ENCODE results near the gene SPATA33. TPM values are rescaled to one million over a fixed set of nuclear protein-coding genes. Genes with fewer than 3 reads are reported as not detected.

SPATA33 gene
- total RNA-seq, 1 experiment from 2014 or later, result 19.7 TPM

GRCh38 chr16:89646270-89646669 is 11.4 kb upstream of the SPATA33 start:
- POLR2A ChIA-PET, result no interaction called here
- no peaks in the 10 kb centered on the region for H3K4me1 ChIP-seq
- no peak for DNase-seq
- H3K27me3 ChIP-seq (replicated peaks; ENCODE audit: control insufficient read depth, insufficient read depth, low read length), result no peaks in the 10 kb centered on the region
- no peaks in the 10 kb centered on the region for H3K27me3 Mint-ChIP-seq (ENCODE audit: insufficient read depth, unreplicated experiment)
- no peak overlapping the region for H3K4me3 Mint-ChIP-seq (ENCODE audit: unreplicated experiment)
- no peak for TF ChIP-seq CTCF (IDR thresholded peaks at IDR 0.05; ENCODE audit: insufficient read depth in 1 of 2, low read depth in 1 of 2, low read length in 1 of 2, severe bottlenecking in 1 of 2, unreplicated experiment in 1 of 2)
- CTCF ChIA-PET, result no interaction called here
- H3K36me3 ChIP-seq (ENCODE audit: control insufficient read depth, insufficient read depth, low read length), result peaks cover 15% of the 10 kb centered on the region
- no peaks in the 10 kb centered on the region for H3K9me3 Mint-ChIP-seq (ENCODE audit: unreplicated experiment)
- H3K27ac Mint-ChIP-seq (ENCODE audit: unreplicated experiment), result no peak overlapping the region
- H3K36me3 Mint-ChIP-seq (ENCODE audit: insufficient read depth, unreplicated experiment), result peaks cover 86% of the 10 kb centered on the region
- H3K9me3 ChIP-seq, result no peaks in the 10 kb centered on the region
- intact Hi-C loops (cut with micrococcal nuclease; ENCODE audit: unreplicated experiment), result no loop called here
- BruUV-seq (replicated peaks), result no TSS peak
- no peak overlapping the region for H3K4me3 ChIP-seq (ENCODE audit: low read depth, low read length)
- H3K4me1 Mint-ChIP-seq (ENCODE audit: low read depth, unreplicated experiment), result peaks cover under 1% of the 10 kb centered on the region

- ChIA-PET POLR2A (no interaction called here), CTCF (no interaction called here)
- Histone ChIP-seq H3K9me3 (no peaks in the 10 kb centered on the region), H3K36me3 (ENCODE audit: control insufficient read depth, insufficient read depth, low read length) (peaks cover 16% of the 10 kb centered on the region), H3K4me1 (no peaks in the 10 kb centered on the region), H3K27me3 (replicated peaks; ENCODE audit: control insufficient read depth, insufficient read depth, low read length) (no peaks in the 10 kb centered on the region), H3K4me3 (ENCODE audit: low read depth, low read length) (no peak overlapping the region)
- peaks cover 85% of the 10 kb centered on the region for H3K36me3 Mint-ChIP-seq (ENCODE audit: insufficient read depth, unreplicated experiment)
- no peaks in the 10 kb centered on the region for H3K4me1 Mint-ChIP-seq (ENCODE audit: low read depth, unreplicated experiment)
- H3K4me3 Mint-ChIP-seq (ENCODE audit: unreplicated experiment), result no peak overlapping the region
- H3K27me3 Mint-ChIP-seq (ENCODE audit: insufficient read depth, unreplicated experiment), result no peaks in the 10 kb centered on the region
- intact Hi-C loops (cut with micrococcal nuclease; ENCODE audit: unreplicated experiment), result no loop called here
- no peak overlapping the region for H3K27ac Mint-ChIP-seq (ENCODE audit: unreplicated experiment)
- BruUV-seq (replicated peaks), result no TSS peak
- H3K9me3 Mint-ChIP-seq (ENCODE audit: unreplicated experiment), result no peaks in the 10 kb centered on the region
- no peak for TF ChIP-seq CTCF (IDR thresholded peaks at IDR 0.05; ENCODE audit: insufficient read depth in 1 of 2, low read depth in 1 of 2, low read length in 1 of 2, severe bottlenecking in 1 of 2, unreplicated experiment in 1 of 2)
- DNase-seq, result no peak
Measured at GRCh38 chr16:89646906-89647305, 10.7 kb upstream of the SPATA33 start.

GRCh38 chr16:89651584-89651983 is 6.1 kb upstream of the SPATA33 start:
- no peak for DNase-seq
- H3K27me3 ChIP-seq (replicated peaks; ENCODE audit: control insufficient read depth, insufficient read depth, low read length), result no peaks in the 10 kb centered on the region
- ChIA-PET CTCF (no interaction called here), POLR2A (no interaction called here)
- no peak for TF ChIP-seq CTCF (IDR thresholded peaks at IDR 0.05; ENCODE audit: insufficient read depth in 1 of 2, low read depth in 1 of 2, low read length in 1 of 2, severe bottlenecking in 1 of 2, unreplicated experiment in 1 of 2)
- peaks cover 55% of the 10 kb centered on the region for H3K36me3 Mint-ChIP-seq (ENCODE audit: insufficient read depth, unreplicated experiment)
- H3K4me1 Mint-ChIP-seq (ENCODE audit: low read depth, unreplicated experiment), result no peaks in the 10 kb centered on the region
- H3K9me3 Mint-ChIP-seq (ENCODE audit: unreplicated experiment), result no peaks in the 10 kb centered on the region
- no peaks in the 10 kb centered on the region for H3K9me3 ChIP-seq
- no peak overlapping the region for H3K4me3 Mint-ChIP-seq (ENCODE audit: unreplicated experiment)
- H3K4me3 ChIP-seq (ENCODE audit: low read depth, low read length), result no peak overlapping the region
- intact Hi-C loops (cut with micrococcal nuclease; ENCODE audit: unreplicated experiment), result no loop called here
- BruUV-seq (replicated peaks), result no TSS peak
- H3K36me3 ChIP-seq (ENCODE audit: control insufficient read depth, insufficient read depth, low read length), result peaks cover 8% of the 10 kb centered on the region
- H3K4me1 ChIP-seq, result no peaks in the 10 kb centered on the region
- H3K27ac Mint-ChIP-seq (ENCODE audit: unreplicated experiment), result no peak overlapping the region
- no peaks in the 10 kb centered on the region for H3K27me3 Mint-ChIP-seq (ENCODE audit: insufficient read depth, unreplicated experiment)
